Right lobe of liver (tissue), 6 donors: ENCODE results near the gene GNAI3. TPM values are rescaled to one million over a fixed set of nuclear protein-coding genes. Genes with fewer than 3 reads are reported as not detected.

Experiments
- ATAC-seq, 4 donors: fragments of 200-7000 bp; cut with Tn5 transposase; one replicate each; pipeline ENCODE4 v1.9.1; 2020; ENCODE audit warnings: mild to moderate bottlenecking in 4 of 4, moderate library complexity in 4 of 4
- DNase-seq, 3 donors: peaks; one replicate each; pipeline ENCODE4 v3.0.0-alpha.2; 2020
- H3K27ac ChIP-seq, 3 donors: fragments of 200-600 bp; one replicate each; pipeline ENCODE4 v1.8.0; 2022
- H3K27me3 ChIP-seq, 2 donors: fragments of 200-600 bp; one replicate each; pipeline ENCODE4 v1.8.0; 2022
- H3K36me3 ChIP-seq, 4 donors: fragments of 200-600 bp; sonication (generic) in 1 of 4; one replicate each; pipeline versions ENCODE4 v1.5.1 to v1.8.0; 2017 to 2022; ENCODE audit warnings: control low read depth in 1 of 4
- H3K4me1 ChIP-seq, 4 donors: fragments of 200-600 bp; sonication (generic) in 1 of 4; one replicate each; pipeline versions ENCODE4 v1.5.1 to v1.8.0; 2017 to 2022; ENCODE audit warnings: control low read depth in 1 of 4
- H3K4me3 ChIP-seq, 3 donors: fragments of 200-600 bp; one replicate each; pipeline ENCODE4 v1.8.0; 2022
- H3K9me3 ChIP-seq, 4 donors: fragments of 200-600 bp; sonication (generic) in 1 of 4; one replicate each; pipeline versions ENCODE4 v1.5.1 to v1.8.0; 2017 to 2022; ENCODE audit warnings: control low read depth in 1 of 4
- POLR2A ChIP-seq: fragments of 450-650 bp; IDR thresholded peaks from one replicate; pipeline ENCODE4 v1.6.1; 2017; ENCODE audit warnings: antibody characterized with exemption, mild to moderate bottlenecking
- WGBS: methylation state at CpG from one replicate; pipeline ENCODE4 v1.1.6; 2018; ENCODE audit warnings: low coverage, low lambda C conversion rate; ENCODE audit not compliant: insufficient coverage; ENCODE audit errors: missing lambda C conversion rate; 5-methylcytosine and 5-hydroxymethylcytosine counted together
- intact Hi-C, 2 donors: fragments of 100-400 bp; cut with DNase I; formaldehyde crosslinking; loops; one replicate each; pipeline versions ENCODE4 v1.11.2 to v1.14.1; 2022
- total RNA-seq, 6 experiments: library from RNA; depleted of rRNA in 2 of 6; stranded (reverse); fragments of >200 nt in 2 of 6; fragmentation: NEBNext Ultra II Directional in 3 of 6; extraction: Animal tissue kit (Norgen Biotek cat#: 25700) in 3 of 6; gene quantifications; one replicate each; pipeline versions ENCODE4 v1.1.0 to v1.2.4, GENCODE V29; 2016 to 2023
- TF ChIP-seq, protein P1 (sequence below), 4 donors: fragments of 200-600 bp in 3 of 4; fragments of 450-650 bp in 1 of 4; IDR thresholded peaks; one replicate each; pipeline versions ENCODE4 v1.5.1 to v1.8.0; 2016 to 2022; ENCODE audit warnings: antibody characterized with exemption in 4 of 4, mild to moderate bottlenecking in 2 of 4
- donor health status: DM: no; HTN: yes; CAD: no.
- donor health status: DM: no; HTN: no; CAD: no.
- donor health status: DM: no; HTN: no; CAD: no.
- donor health status: DM: no; HTN: yes; CAD: no.
- donor health status: DM: no; HTN: yes; CAD: no.

Gene GNAI3
- total RNA-seq, 6 experiments from 2014 or later: 2.5 to 4.3 (median 3.3) TPM

DNA sequence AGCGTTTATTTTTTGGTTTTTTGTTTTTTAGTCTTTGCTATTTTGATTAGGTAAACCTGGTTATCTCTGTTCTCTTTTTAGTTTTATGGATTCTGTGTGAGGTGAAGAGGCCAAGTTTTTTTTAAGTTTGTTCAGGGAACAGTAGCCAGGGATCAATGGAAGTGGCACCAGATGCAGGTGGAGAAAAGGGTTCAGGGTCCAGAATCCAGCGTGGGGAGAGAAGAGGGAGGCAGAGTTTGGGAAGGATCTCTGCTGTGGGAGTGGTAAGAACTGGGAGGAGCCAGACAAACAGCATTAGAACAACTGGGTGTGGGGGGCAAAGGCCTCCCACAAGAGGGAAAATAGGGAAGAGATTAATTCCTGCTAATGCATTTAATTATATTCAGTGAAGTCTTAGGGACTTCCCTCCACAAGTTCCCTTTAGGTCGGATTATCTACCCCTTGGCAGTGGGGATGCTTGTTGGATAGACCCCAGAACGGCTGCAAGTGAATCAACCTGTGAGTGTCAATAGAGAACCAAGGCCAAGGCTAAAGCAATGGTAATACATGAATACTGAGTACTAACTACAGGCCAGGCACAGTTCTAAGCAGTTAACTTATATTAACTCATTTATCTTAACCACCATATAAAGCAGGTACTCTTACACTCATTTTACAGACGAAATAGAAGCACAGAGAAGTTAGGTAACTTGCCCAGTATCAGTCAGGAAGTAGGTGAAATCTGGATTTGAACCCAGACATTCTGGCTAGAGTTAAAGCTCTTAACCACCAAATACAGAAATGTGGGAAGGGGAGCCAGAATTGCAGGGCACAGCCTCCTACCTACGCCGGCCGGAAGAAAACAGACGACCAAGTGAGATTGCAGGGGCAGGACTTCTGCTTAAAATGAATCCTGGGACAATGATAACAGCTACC, 70.5 kb downstream of the GNAI3 start:
- Histone ChIP-seq H3K4me1 (peaks cover 0 to 46% (median 13%) of the 10 kb centered on the region in 4 donors), H3K27me3 (no peaks in the 10 kb centered on the region), H3K36me3 (no peaks in the 10 kb centered on the region), H3K4me3 (peak overlapping the region; percentile 64 to 94 (median 68)), H3K27ac (peak overlapping the region; percentile 69 to 76 (median 76)), H3K9me3 (no peaks in the 10 kb centered on the region)
- ATAC-seq: peak; percentile 25 to 71 (median 50)
- no peak for TF ChIP-seq POLR2A
- TF ChIP-seq, protein P1, sequence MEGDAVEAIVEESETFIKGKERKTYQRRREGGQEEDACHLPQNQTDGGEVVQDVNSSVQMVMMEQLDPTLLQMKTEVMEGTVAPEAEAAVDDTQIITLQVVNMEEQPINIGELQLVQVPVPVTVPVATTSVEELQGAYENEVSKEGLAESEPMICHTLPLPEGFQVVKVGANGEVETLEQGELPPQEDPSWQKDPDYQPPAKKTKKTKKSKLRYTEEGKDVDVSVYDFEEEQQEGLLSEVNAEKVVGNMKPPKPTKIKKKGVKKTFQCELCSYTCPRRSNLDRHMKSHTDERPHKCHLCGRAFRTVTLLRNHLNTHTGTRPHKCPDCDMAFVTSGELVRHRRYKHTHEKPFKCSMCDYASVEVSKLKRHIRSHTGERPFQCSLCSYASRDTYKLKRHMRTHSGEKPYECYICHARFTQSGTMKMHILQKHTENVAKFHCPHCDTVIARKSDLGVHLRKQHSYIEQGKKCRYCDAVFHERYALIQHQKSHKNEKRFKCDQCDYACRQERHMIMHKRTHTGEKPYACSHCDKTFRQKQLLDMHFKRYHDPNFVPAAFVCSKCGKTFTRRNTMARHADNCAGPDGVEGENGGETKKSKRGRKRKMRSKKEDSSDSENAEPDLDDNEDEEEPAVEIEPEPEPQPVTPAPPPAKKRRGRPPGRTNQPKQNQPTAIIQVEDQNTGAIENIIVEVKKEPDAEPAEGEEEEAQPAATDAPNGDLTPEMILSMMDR (IDR thresholded peaks at IDR 0.05): no peak
- intact Hi-C loops: no loop called here
- DNase-seq: peak in 2 of 3 donors; percentile 63 to 83
- 6% methylated on average over 9 of the region's 9 CpGs for WGBS

DNA sequence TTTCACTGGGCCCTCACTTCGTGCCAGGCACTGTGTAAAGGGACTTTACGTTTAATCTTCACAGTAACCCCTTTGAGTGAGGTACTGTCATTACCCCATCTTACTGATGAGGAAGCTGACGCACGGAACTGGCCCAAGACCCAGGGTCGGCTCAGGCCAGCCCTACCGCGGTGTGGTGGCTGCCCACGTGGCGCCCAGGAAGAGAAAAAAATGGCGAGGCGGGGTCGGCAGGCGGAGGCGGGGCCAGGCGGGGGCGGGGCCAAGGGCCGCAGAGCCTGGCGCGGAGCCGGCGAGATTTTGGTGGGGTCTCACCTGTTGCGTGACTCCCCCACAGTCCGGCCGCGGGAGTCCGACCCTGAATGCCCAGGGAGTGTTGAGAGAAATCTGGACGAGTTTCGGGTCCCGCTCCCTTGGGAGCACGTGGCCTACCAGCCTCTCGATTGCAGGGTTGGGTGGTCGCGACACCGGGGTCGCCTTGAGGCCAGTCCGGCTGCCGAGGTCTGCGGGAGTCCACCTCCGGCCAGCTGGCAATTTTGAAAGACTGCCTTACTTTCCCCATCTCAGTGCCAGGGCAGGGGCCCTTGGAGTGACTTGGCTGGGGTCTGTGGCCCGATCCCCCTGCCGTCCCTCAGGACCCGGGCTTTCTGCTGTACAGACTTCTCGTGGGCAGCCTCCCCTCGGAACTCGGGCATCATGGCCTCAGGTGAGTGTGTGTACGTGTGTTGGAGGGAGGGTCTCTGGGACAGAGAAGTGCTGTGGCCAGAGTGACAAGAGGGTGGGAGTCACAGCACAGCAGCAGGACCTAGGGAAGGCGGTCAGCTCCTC, 71.4 kb downstream of the GNAI3 start, which contains the start of the genes AMPD2 and GNAT2:
AMPD2 (plus strand) TSS at position 262 of the 825 bp plus-strand sequence. CDS start 1,339 bp downstream, outside the sequence.
GNAT2 (minus strand) TSS at position 41 of the 825 bp plus-strand sequence. CDS start 6,746 bp downstream, outside the sequence.
- Histone ChIP-seq H3K27ac (peak within 1 kb of the TSS; percentile 69 to 76 (median 76)), H3K27me3 (no peaks in the 10 kb centered on the region), H3K4me1 (peaks cover 0 to 46% (median 13%) of the 10 kb centered on the region in 4 donors), H3K4me3 (peak within 1 kb of the TSS; percentile 64 to 94 (median 68)), H3K9me3 (no peaks in the 10 kb centered on the region), H3K36me3 (no peaks in the 10 kb centered on the region)
- peak; percentile 67 to 75 (median 70) for ATAC-seq
- intact Hi-C loops: loop anchor here in 1 of 2 donors (10.0 kb wide), 1 partner anchor 75 kb away; the partner anchor contains the start of gene GNAI3
- TF ChIP-seq, protein P1 (IDR thresholded peaks at IDR 0.05): no peak
- TF ChIP-seq POLR2A: peak; percentile 31
- DNase-seq: peak; percentile 91 to 92 (median 91)
- 0% methylated on average over 15 of the region's 47 CpGs for WGBS

DNA sequence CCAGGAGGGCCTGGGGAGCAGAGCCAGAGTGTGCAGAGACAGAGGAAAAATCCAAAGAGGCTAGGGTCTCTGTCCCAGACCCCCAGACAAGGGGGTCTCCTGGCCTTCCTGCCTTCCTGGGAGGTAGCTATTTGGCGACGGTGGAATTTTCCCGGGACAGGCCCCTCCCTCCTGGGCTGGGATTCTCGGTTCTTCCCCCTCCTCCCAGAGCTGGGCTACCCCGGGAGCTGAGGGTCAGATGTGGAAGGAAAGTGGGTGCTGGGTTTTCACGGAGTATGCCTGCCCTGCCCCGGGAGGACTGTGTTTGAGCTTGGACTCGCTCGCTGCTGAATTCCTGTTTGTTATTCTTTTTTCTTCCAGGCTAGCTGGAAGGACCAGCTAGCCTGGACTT, 72.0 kb downstream of the GNAI3 start:
- no peaks in the 10 kb centered on the region for H3K9me3 ChIP-seq
- H3K27ac ChIP-seq: peak overlapping the region; percentile 69 to 76 (median 76)
- H3K36me3 ChIP-seq: no peaks in the 10 kb centered on the region
- TF ChIP-seq, protein P1 (IDR thresholded peaks at IDR 0.05): no peak
- TF ChIP-seq POLR2A: no peak
- H3K27me3 ChIP-seq: no peaks in the 10 kb centered on the region
- WGBS: 3% methylated on average over 7 of the region's 9 CpGs
- peak overlapping the region; percentile 64 to 94 (median 68) for H3K4me3 ChIP-seq
- peaks cover 0 to 43% (median 13%) of the 10 kb centered on the region in 4 donors for H3K4me1 ChIP-seq
- DNase-seq (peak in 1 of 3 donors; percentile 69), ATAC-seq (peak; percentile 20 to 36 (median 30))
- intact Hi-C loops: loop anchor here in 1 of 2 donors (10.0 kb wide), 1 partner anchor 76 kb away; the partner anchor contains the start of gene GNAI3

DNA sequence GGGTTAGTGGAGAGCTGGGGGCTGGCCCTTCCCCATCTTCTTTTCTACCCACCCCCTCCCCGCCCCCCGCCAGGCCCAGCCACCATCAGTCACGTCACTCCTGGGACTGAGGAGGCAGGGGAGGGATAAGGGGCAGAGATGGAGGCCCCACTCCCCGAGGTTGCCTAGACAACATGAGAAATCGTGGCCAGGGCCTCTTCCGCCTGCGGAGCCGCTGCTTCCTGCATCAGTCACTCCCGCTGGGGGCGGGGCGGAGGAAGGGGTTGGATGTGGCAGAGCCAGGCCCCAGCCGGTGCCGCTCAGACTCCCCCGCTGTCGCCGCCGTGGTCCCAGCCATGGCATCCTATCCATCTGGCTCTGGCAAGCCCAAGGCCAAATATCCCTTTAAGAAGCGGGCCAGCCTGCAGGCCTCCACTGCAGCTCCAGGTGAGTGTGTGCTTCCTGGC, 72.4 kb downstream of the GNAI3 start:
- Histone ChIP-seq H3K27me3 (no peaks in the 10 kb centered on the region), H3K4me3 (peak overlapping the region; percentile 64 to 94 (median 68)), H3K36me3 (no peaks in the 10 kb centered on the region), H3K4me1 (peaks cover 0 to 43% (median 13%) of the 10 kb centered on the region in 4 donors), H3K9me3 (no peaks in the 10 kb centered on the region), H3K27ac (peak overlapping the region; percentile 69 to 76 (median 76))
- TF ChIP-seq, protein P1 (IDR thresholded peaks at IDR 0.05): no peak
- no peak for TF ChIP-seq POLR2A
- ATAC-seq (peak; percentile 69 to 77 (median 74)), DNase-seq (peak; percentile 94 to 97 (median 95))
- WGBS: 6% methylated on average over 3 of the region's 18 CpGs
- intact Hi-C loops: loop anchor here in 1 of 2 donors (10.0 kb wide), 1 partner anchor 76 kb away; the partner anchor contains the start of gene GNAI3
